Ishikawa (cell line): ENCODE data around the gene TRIOBP.

Experiments used
- CEBPB ChIP-seq: IDR thresholded peaks from 2 replicates; pipeline ENCODE4 v1.6.1; 2012
- CREB1 ChIP-seq: IDR thresholded peaks from 2 replicates; pipeline ENCODE4 v1.6.1; 2012; ENCODE audit warnings: low read depth
- EGR1 ChIP-seq: IDR thresholded peaks from 2 replicates; pipeline ENCODE4 v1.6.1; 2012
- EP300 ChIP-seq: IDR thresholded peaks from 2 replicates; pipeline ENCODE4 v1.6.1; 2012; ENCODE audit warnings: borderline replicate concordance
- FOXM1 ChIP-seq: IDR thresholded peaks from 2 replicates; pipeline ENCODE4 v1.6.1; 2012; ENCODE audit warnings: low read depth, borderline replicate concordance
- NFIC ChIP-seq: IDR thresholded peaks from 2 replicates; pipeline ENCODE4 v1.6.1; 2012
- RAD21 ChIP-seq: IDR thresholded peaks from 2 replicates; pipeline ENCODE4 v1.6.1; 2012; ENCODE audit warnings: low read depth
- TCF12 ChIP-seq: IDR thresholded peaks from 2 replicates; pipeline ENCODE4 v1.6.1; 2012; ENCODE audit warnings: low read depth
- TEAD4 ChIP-seq: IDR thresholded peaks from 2 replicates; pipeline ENCODE4 v1.6.1; 2012
- TF ChIP-seq, protein P1 (sequence below): IDR thresholded peaks from 2 replicates; pipeline ENCODE4 v1.6.1; 2012; ENCODE audit warnings: low read depth, mild to moderate bottlenecking

DNA sequence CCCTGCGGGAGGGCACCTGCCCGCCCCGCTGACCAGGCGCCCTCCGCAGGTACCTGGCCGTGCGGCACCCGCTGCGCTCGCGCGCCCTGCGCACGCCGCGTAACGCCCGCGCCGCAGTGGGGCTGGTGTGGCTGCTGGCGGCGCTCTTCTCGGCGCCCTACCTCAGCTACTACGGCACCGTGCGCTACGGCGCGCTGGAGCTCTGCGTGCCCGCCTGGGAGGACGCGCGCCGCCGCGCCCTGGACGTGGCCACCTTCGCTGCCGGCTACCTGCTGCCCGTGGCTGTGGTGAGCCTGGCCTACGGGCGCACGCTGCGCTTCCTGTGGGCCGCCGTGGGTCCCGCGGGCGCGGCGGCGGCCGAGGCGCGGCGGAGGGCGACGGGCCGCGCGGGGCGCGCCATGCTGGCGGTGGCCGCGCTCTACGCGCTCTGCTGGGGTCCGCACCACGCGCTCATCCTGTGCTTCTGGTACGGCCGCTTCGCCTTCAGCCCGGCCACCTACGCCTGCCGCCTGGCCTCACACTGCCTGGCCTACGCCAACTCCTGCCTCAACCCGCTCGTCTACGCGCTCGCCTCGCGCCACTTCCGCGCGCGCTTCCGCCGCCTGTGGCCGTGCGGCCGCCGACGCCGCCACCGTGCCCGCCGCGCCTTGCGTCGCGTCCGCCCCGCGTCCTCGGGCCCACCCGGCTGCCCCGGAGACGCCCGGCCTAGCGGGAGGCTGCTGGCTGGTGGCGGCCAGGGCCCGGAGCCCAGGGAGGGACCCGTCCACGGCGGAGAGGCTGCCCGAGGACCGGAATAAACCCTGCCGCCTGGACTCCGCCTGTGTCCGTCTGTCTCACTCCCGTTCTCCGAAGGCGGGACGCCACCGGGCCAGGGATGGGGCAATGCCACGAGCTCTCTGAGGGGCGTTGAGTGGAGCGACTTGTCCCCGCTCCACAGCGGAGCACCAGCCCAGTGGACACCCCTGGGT, 128.1 kb downstream of the TRIOBP start:
- TF ChIP-seq CEBPB (no peak), FOXM1 (no peak), EGR1 (no peak), EP300 (no peak), NFIC (no peak), CREB1 (no peak), RAD21 (no peak), TCF12 (no peak), TEAD4 (no peak)
- TF ChIP-seq, protein P1, sequence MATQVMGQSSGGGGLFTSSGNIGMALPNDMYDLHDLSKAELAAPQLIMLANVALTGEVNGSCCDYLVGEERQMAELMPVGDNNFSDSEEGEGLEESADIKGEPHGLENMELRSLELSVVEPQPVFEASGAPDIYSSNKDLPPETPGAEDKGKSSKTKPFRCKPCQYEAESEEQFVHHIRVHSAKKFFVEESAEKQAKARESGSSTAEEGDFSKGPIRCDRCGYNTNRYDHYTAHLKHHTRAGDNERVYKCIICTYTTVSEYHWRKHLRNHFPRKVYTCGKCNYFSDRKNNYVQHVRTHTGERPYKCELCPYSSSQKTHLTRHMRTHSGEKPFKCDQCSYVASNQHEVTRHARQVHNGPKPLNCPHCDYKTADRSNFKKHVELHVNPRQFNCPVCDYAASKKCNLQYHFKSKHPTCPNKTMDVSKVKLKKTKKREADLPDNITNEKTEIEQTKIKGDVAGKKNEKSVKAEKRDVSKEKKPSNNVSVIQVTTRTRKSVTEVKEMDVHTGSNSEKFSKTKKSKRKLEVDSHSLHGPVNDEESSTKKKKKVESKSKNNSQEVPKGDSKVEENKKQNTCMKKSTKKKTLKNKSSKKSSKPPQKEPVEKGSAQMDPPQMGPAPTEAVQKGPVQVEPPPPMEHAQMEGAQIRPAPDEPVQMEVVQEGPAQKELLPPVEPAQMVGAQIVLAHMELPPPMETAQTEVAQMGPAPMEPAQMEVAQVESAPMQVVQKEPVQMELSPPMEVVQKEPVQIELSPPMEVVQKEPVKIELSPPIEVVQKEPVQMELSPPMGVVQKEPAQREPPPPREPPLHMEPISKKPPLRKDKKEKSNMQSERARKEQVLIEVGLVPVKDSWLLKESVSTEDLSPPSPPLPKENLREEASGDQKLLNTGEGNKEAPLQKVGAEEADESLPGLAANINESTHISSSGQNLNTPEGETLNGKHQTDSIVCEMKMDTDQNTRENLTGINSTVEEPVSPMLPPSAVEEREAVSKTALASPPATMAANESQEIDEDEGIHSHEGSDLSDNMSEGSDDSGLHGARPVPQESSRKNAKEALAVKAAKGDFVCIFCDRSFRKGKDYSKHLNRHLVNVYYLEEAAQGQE = no peak
